NT2/D1 (cell line): ENCODE results near the gene ELOVL6.

Experiments used
- SUZ12 ChIP-seq: IDR thresholded peaks from 2 replicates; pipeline ENCODE4 v1.6.1; 2011; ENCODE audit not compliant: insufficient read length, insufficient read depth; ENCODE audit errors: extremely low read depth
- YY1 ChIP-seq: IDR thresholded peaks from 2 replicates; pipeline ENCODE4 v1.6.1; 2011; ENCODE audit not compliant: insufficient read length, insufficient read depth

- TF ChIP-seq SUZ12, result no peak
- TF ChIP-seq YY1, result no peak
Measured at GRCh38 chr4:110007217-110007616, 191.2 kb downstream of the ELOVL6 start.
